NB4 (cell line): ENCODE measurements around the gene RPS18.

ENCODE experiments used
- CTCF ChIP-seq: IDR thresholded peaks from one replicate; pipeline ENCODE4 v1.5.1; 2012; ENCODE audit warnings: low read depth, low read length
- MYC ChIP-seq: IDR thresholded peaks from 2 replicates; pipeline ENCODE4 v1.6.1; 2011; ENCODE audit warnings: low read depth, low read length
- POLR2A ChIP-seq: IDR thresholded peaks from 2 replicates; pipeline ENCODE4 v1.6.1; 2011; ENCODE audit warnings: mild to moderate bottlenecking; ENCODE audit not compliant: insufficient read length; ENCODE audit errors: extremely low read depth

- peak; percentile 23 for TF ChIP-seq CTCF
- TF ChIP-seq POLR2A = peak; percentile 59
- peak; percentile 75 for TF ChIP-seq MYC
Measured at GRCh38 chr6:33276864-33277662, 5.2 kb downstream of the RPS18 start, which contains the start of gene B3GALT4.
